Body of pancreas (tissue), 4 donors: ENCODE data around the gene LBH.

Experiments
- POLR2A ChIP-seq, 3 donors: fragments of 450-650 bp; IDR thresholded peaks; one replicate each; pipeline ENCODE4 v1.6.1; 2016; ENCODE audit warnings: antibody characterized with exemption in 3 of 3, mild to moderate bottlenecking in 2 of 3
- TF ChIP-seq, protein P1 (sequence below), 7 experiments: fragments of 450-650 bp in 4 of 7; fragments of 200-600 bp in 3 of 7; sonication (generic) in 3 of 7; IDR thresholded peaks; one replicate each; pipeline ENCODE4 v1.5.1; 2016 to 2019; ENCODE audit warnings: antibody characterized with exemption in 7 of 7

DNA sequence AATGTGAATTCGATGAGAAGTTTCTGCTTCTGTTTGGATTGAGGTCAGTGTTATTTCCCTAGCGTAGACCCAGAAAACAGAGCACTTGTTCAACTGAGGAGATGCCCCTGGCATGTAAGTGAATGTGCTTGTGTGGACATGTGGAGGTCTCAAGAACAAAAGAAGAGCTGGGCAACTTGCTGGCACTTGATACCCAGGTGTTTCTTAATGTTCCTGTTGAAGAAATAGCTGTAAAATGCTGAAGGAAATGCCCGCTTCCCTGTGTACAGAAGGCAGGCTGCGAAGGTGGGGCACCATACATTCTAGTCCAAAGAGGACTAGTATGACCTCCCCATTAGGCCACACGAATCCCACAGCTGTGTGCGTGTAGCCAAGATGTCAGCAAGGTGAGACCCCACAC lies 9.8 kb upstream of the LBH start:
- TF ChIP-seq, protein P1, sequence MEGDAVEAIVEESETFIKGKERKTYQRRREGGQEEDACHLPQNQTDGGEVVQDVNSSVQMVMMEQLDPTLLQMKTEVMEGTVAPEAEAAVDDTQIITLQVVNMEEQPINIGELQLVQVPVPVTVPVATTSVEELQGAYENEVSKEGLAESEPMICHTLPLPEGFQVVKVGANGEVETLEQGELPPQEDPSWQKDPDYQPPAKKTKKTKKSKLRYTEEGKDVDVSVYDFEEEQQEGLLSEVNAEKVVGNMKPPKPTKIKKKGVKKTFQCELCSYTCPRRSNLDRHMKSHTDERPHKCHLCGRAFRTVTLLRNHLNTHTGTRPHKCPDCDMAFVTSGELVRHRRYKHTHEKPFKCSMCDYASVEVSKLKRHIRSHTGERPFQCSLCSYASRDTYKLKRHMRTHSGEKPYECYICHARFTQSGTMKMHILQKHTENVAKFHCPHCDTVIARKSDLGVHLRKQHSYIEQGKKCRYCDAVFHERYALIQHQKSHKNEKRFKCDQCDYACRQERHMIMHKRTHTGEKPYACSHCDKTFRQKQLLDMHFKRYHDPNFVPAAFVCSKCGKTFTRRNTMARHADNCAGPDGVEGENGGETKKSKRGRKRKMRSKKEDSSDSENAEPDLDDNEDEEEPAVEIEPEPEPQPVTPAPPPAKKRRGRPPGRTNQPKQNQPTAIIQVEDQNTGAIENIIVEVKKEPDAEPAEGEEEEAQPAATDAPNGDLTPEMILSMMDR (IDR thresholded peaks at IDR 0.05) = no peak
- no peak for TF ChIP-seq POLR2A (IDR thresholded peaks at IDR 0.05)
